ENCODE measurements around the gene ELMO1.

DNA sequence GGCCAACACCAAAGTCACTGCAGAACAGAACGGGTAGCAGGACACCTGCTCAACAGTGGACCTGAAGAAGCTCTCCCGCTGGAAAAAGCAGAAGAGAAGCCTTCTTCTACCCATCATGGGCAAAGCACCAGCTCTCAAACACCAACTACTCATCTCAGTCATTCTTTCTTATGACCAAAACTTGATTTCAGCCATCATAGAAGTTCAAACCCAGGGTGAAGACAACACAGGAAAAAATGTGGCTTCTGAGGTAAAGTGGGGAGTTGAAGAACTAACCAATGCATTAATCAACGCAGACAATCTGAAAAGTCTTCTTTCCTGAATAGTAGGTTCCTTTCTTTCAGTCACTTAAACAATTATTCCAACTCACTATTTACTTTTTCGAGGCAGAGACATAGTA is 83.3 kb downstream of the ELMO1 start:
- TF ChIP-seq PKNOX1 (IDR thresholded peaks at IDR 0.05), result no peak
- TF ChIP-seq LEF1 (IDR thresholded peaks at IDR 0.05; ENCODE audit: borderline replicate concordance), result no peak
- TF ChIP-seq FOXA1 (IDR thresholded peaks at IDR 0.05), result no peak
- TF ChIP-seq BHLHE40 (IDR thresholded peaks at IDR 0.05; ENCODE audit: borderline replicate concordance), result no peak
